GM12865 (cell line): ENCODE results near the gene OR7C1.
"Not testable (repeated sequence)": the region's sequence is repeated elsewhere in the genome, so short reads cannot be mapped to it uniquely, and the experiment has no call there.

Source experiments
- DNase-seq: peaks from one replicate; pipeline ENCODE4 v3.0.0; 2010; ENCODE audit warnings: low read depth
- H3K4me3 ChIP-seq: 2 replicates; pipeline ENCODE4 v1.5.1; 2011; ENCODE audit warnings: mild to moderate bottlenecking, low read depth, low read length, control low read depth
- CTCF ChIP-seq: IDR thresholded peaks from 2 replicates; pipeline ENCODE4 v1.5.1; 2011; ENCODE audit warnings: low read length, control low read depth, low read depth, inconsistent platforms; ENCODE audit not compliant: insufficient read depth; ENCODE audit errors: missing control alignments

OR7C1 gene

GRCh38 chr19:14782626-14783409 lies 52.2 kb downstream of the OR7C1 start:
- DNase-seq = no peak
- no peak overlapping the region for H3K4me3 ChIP-seq
- TF ChIP-seq CTCF = no peak

- DNase-seq, H3K4me3 ChIP-seq: not testable (repeated sequence)
Measured at GRCh38 chr19:14781713-14782536, 53.1 kb downstream of the OR7C1 start.

- DNase-seq, H3K4me3 ChIP-seq: not testable (repeated sequence)
Measured at GRCh38 chr19:14780622-14781225, 54.3 kb downstream of the OR7C1 start.

- TF ChIP-seq CTCF = no peak
- DNase-seq = no peak
- no peak overlapping the region for H3K4me3 ChIP-seq
Measured at GRCh38 chr19:14779151-14779550, 55.8 kb downstream of the OR7C1 start.

GRCh38 chr19:14778110-14778845 lies 56.7 kb downstream of the OR7C1 start, which contains the start of gene ADGRE2:
ADGRE2 (minus strand) TSS chr19:14778560; CDS start chr19:14776756, 1,804 bp downstream.
- DNase-seq = not testable (repeated sequence)

GRCh38 chr19:14777645-14778044 lies 57.3 kb downstream of the OR7C1 start:
- not testable (repeated sequence) for H3K4me3 ChIP-seq, DNase-seq

More at GRCh38 chr19:14778110-14778845, 56.7 kb downstream of the OR7C1 start, which contains the start of gene ADGRE2:
- not testable (repeated sequence) for H3K4me3 ChIP-seq

- TF ChIP-seq CTCF = no peak
- peak overlapping the region; percentile 8 for H3K4me3 ChIP-seq
- peak; percentile 69 for DNase-seq
Measured at GRCh38 chr19:14775869-14776586, 59.0 kb downstream of the OR7C1 start.

GRCh38 chr19:14775326-14775725 lies 59.7 kb downstream of the OR7C1 start:
- H3K4me3 ChIP-seq = peak overlapping the region; percentile 8
- DNase-seq = not testable (repeated sequence)

- no peak for DNase-seq
- no peak for TF ChIP-seq CTCF
Measured at GRCh38 chr19:14774373-14774772, 60.6 kb downstream of the OR7C1 start.

GRCh38 chr19:14773722-14774121 lies 61.3 kb downstream of the OR7C1 start:
- H3K4me3 ChIP-seq, DNase-seq: not testable (repeated sequence)

More at GRCh38 chr19:14774373-14774772, 60.6 kb downstream of the OR7C1 start:
- no peak overlapping the region for H3K4me3 ChIP-seq
